Activated naive CD4-positive, alpha-beta T cell treated with anti-CD3 and anti-CD28 coated beads, Interleukin-2, amount 50 U/mL, for 24 hours (primary cell): Measurements from ENCODE around the gene TUNAR.
"Not testable (repeated sequence)": the region's sequence is repeated elsewhere in the genome, so short reads cannot be mapped to it uniquely, and the experiment has no call there.

Experiments
- H3K27ac Mint-ChIP-seq: one replicate; pipeline ENCODE4 v1.8.0; 2021; ENCODE audit warnings: mild to moderate bottlenecking, mixed read lengths
- H3K27me3 Mint-ChIP-seq: one replicate; pipeline ENCODE4 v1.8.0; 2021; ENCODE audit warnings: mixed read lengths
- H3K36me3 Mint-ChIP-seq: one replicate; pipeline ENCODE4 v1.8.0; 2021; ENCODE audit warnings: mixed read lengths
- H3K4me1 Mint-ChIP-seq: one replicate; pipeline ENCODE4 v1.8.0; 2021; ENCODE audit warnings: mixed read lengths
- H3K4me3 Mint-ChIP-seq: one replicate; pipeline ENCODE4 v1.8.0; 2021; ENCODE audit warnings: mild to moderate bottlenecking, mixed read lengths
- H3K9me3 Mint-ChIP-seq: one replicate; pipeline ENCODE4 v1.8.0; 2021; ENCODE audit warnings: mixed read lengths

TUNAR gene

GRCh38 chr14:95964901-95965300 lies 88.3 kb downstream of the TUNAR start:
- no peaks in the 10 kb centered on the region for H3K9me3 Mint-ChIP-seq
- H3K36me3 Mint-ChIP-seq = no peaks in the 10 kb centered on the region
- H3K27ac Mint-ChIP-seq = no peak overlapping the region
- no peak overlapping the region for H3K4me3 Mint-ChIP-seq
- H3K27me3 Mint-ChIP-seq = peaks cover 1% of the 10 kb centered on the region
- no peaks in the 10 kb centered on the region for H3K4me1 Mint-ChIP-seq

- not testable (repeated sequence) for H3K4me3 Mint-ChIP-seq, H3K9me3 Mint-ChIP-seq
Measured at GRCh38 chr14:95968048-95968447, 91.4 kb downstream of the TUNAR start.

More at GRCh38 chr14:95968048-95968447, 91.4 kb downstream of the TUNAR start:
- not testable (repeated sequence) for H3K4me1 Mint-ChIP-seq, H3K27ac Mint-ChIP-seq, H3K36me3 Mint-ChIP-seq, H3K27me3 Mint-ChIP-seq
